Endothelial cell of umbilical vein (primary cell): ENCODE measurements around the gene CELSR3. TPM values are rescaled to one million over a fixed set of nuclear protein-coding genes. Genes with fewer than 3 reads are reported as not detected.
A peak's percentile ranks its signal among the peaks of the same experiment; 100 is the strongest.

Source experiments
- BruUV-seq: library from RNA; stranded (reverse); fragments of 400-500 nt; replicated peaks from 2 replicates; lab custom pipeline; 2021; lab: Mats Ljungman, UMichigan
- CTCF ChIA-PET: fragments of 300-600, 350-600 bp; sonication (Branson Sonifier 250); formaldehyde crosslinking; loops from one replicate; lab custom pipeline; 2021; ENCODE audit warnings: antibody characterized with exemption, inconsistent platforms; lab: Charles Lee
- POLR2A ChIA-PET: fragments of 300-600, 350-600 bp; sonication (Branson Sonifier 250); formaldehyde crosslinking; loops from one replicate; lab custom pipeline; 2021; ENCODE audit warnings: antibody characterized with exemption, inconsistent platforms; lab: Charles Lee
- DNase-seq: peaks from one replicate; pipeline ENCODE4 v3.0.0-alpha.2; 2011; ENCODE audit warnings: low read depth, low spot score
- FAIRE-seq: peaks from 2 replicates; lab custom pipeline; 2011; peaks lifted over from hg19 to GRCh38; lab: Jason Lieb, UNC
- H2AFZ ChIP-seq: 2 replicates; pipeline ENCODE4 v1.6.0; 2012; ENCODE audit warnings: low read depth, low read length, control low read depth, inconsistent platforms
- H3K27ac ChIP-seq: 2 replicates; pipeline ENCODE4 v1.5.1; 2011; ENCODE audit warnings: low read depth, mild to moderate bottlenecking, control low read depth, low read length, moderate library complexity; ENCODE audit not compliant: insufficient read depth
- H3K27me3 ChIP-seq, 2 experiments: 2 replicates each; pipeline versions ENCODE4 v1.6.0 to v1.6.1; 2011; ENCODE audit warnings: low read length in 2 of 2, mixed read lengths in 1 of 2; ENCODE audit not compliant: control insufficient read depth in 2 of 2, insufficient read depth in 2 of 2
- H3K36me3 ChIP-seq, 2 experiments: 2 replicates in 1 of 2; 3 replicates in 1 of 2; pipeline ENCODE4 v1.5.1; 2011; ENCODE audit warnings: low read length in 2 of 2, mild to moderate bottlenecking in 1 of 2, moderate library complexity in 1 of 2; ENCODE audit not compliant: control insufficient read depth in 2 of 2, insufficient read depth in 2 of 2; ENCODE audit errors: extremely low read depth in 1 of 2
- H3K4me1 ChIP-seq: 3 replicates; pipeline ENCODE4 v1.5.1; 2011; ENCODE audit warnings: mild to moderate bottlenecking, low read length; ENCODE audit not compliant: control insufficient read depth, insufficient read depth; ENCODE audit errors: extremely low read depth
- H3K4me2 ChIP-seq: 2 replicates; pipeline ENCODE4 v1.6.1; 2011; ENCODE audit warnings: low read length, control low read depth, mixed read lengths; ENCODE audit not compliant: insufficient read depth
- H3K4me3 ChIP-seq, 3 experiments: fragments of 200-600 bp in 1 of 3; sonication (generic), shearing (Covaris generic) in 1 of 3; replicated peaks in 1 of 3; 2 replicates each; pipeline ENCODE4 v1.5.1; 2011 to 2016; ENCODE audit warnings: control low read depth in 3 of 3, low read length in 3 of 3, mild to moderate bottlenecking in 2 of 3, inconsistent platforms in 1 of 3, low read depth in 1 of 3, moderate library complexity in 1 of 3; ENCODE audit not compliant: insufficient read depth in 1 of 3
- H3K79me2 ChIP-seq: 2 replicates; pipeline ENCODE4 v1.6.0; 2012; ENCODE audit warnings: low read length, inconsistent platforms; ENCODE audit not compliant: control insufficient read depth, insufficient read depth
- H3K9ac ChIP-seq: replicated peaks from 2 replicates; pipeline ENCODE3; 2011; ENCODE audit warnings: low read length, control low read depth; ENCODE audit not compliant: insufficient read depth; ENCODE audit errors: extremely low read depth
- H3K9me1 ChIP-seq: replicated peaks from 3 replicates; pipeline ENCODE4 v1.6.0; 2011; ENCODE audit warnings: mild to moderate bottlenecking, low read length; ENCODE audit not compliant: control insufficient read depth, insufficient read depth; ENCODE audit errors: extremely low read depth
- H3K9me3 ChIP-seq: replicated peaks from 2 replicates; pipeline ENCODE4 v1.5.1; 2012; ENCODE audit warnings: low read length, inconsistent platforms; ENCODE audit not compliant: control insufficient read depth, insufficient read depth
- H4K20me1 ChIP-seq: replicated peaks from 2 replicates; pipeline ENCODE3; 2011; ENCODE audit warnings: mild to moderate bottlenecking, low read length; ENCODE audit not compliant: control insufficient read depth, insufficient read depth; ENCODE audit errors: extremely low read depth
- EZH2 ChIP-seq: IDR thresholded peaks from 2 replicates; pipeline ENCODE4 v1.6.1; 2012; ENCODE audit warnings: borderline replicate concordance, low read depth, mild to moderate bottlenecking, moderate library complexity, low read length, inconsistent platforms; ENCODE audit not compliant: severe bottlenecking
- FOS ChIP-seq: IDR thresholded peaks from 2 replicates; pipeline ENCODE4 v1.6.1; 2011; ENCODE audit warnings: mild to moderate bottlenecking, low read length, moderate library complexity, borderline replicate concordance; ENCODE audit not compliant: insufficient read depth
- GATA2 ChIP-seq: IDR thresholded peaks from 2 replicates; pipeline ENCODE4 v1.7.0; 2011; ENCODE audit warnings: low read depth, mild to moderate bottlenecking, moderate library complexity, mixed read lengths, low read length; ENCODE audit not compliant: insufficient read length, insufficient read depth
- JUN ChIP-seq: IDR thresholded peaks from 2 replicates; pipeline ENCODE4 v1.6.1; 2011; ENCODE audit warnings: borderline replicate concordance, low read depth; ENCODE audit not compliant: insufficient read length, insufficient read depth
- MYC ChIP-seq: IDR thresholded peaks from one replicate; pipeline ENCODE4 v1.6.1; 2011; ENCODE audit warnings: mild to moderate bottlenecking, low read depth, low read length
- POLR2A ChIP-seq: IDR thresholded peaks from 2 replicates; pipeline ENCODE4 v1.6.1; 2012; ENCODE audit warnings: low read depth, mild to moderate bottlenecking, control low read depth, low read length
- POLR2AphosphoS5 ChIP-seq: IDR thresholded peaks from 2 replicates; pipeline ENCODE4 v1.6.1; 2012; ENCODE audit warnings: low read depth, mild to moderate bottlenecking, control low read depth, low read length, moderate library complexity; ENCODE audit not compliant: insufficient read depth
- dilution Hi-C: fragments of 300-500 bp; cut with MboI; formaldehyde crosslinking; loops from one replicate; pipeline ENCODE4 v1.15.0; 2019; ENCODE audit warnings: low sequenced_read_pairs; ENCODE audit not compliant: extremely low pct_ligation_motif_present
- intact Hi-C: fragments of 100-400 bp; cut with micrococcal nuclease; formaldehyde crosslinking; loops from one replicate; pipeline ENCODE4 v1.10.0; 2022
- polyA plus RNA-seq, 4 experiments: library from polyadenylated mRNA; depleted of rRNA in 3 of 4; stranded (reverse) in 3 of 4; unstranded in 1 of 4; fragments of >200 nt; gene quantifications; 2 replicates each; pipeline versions ENCODE4 v1.2.1 to v1.2.3, GENCODE V29; 2011 to 2012; ENCODE audit warnings: missing spikeins in 1 of 4
- total RNA-seq: library from RNA; stranded (reverse); gene quantifications from 2 replicates; pipeline ENCODE4 v1.2.3, GENCODE V29; 2021
- TF ChIP-seq, protein P1 (sequence below): IDR thresholded peaks from 2 replicates; pipeline ENCODE4 v1.6.1; 2011; ENCODE audit not compliant: insufficient read depth, insufficient read length
- TF ChIP-seq, protein P2 (sequence below), 2 donors: IDR thresholded peaks; 1 replicate in 1 of 2; 2 replicates in 1 of 2; pipeline ENCODE4 v1.5.1; 2011; ENCODE audit warnings: low read length in 2 of 2, mild to moderate bottlenecking in 2 of 2, moderate library complexity in 2 of 2, control low read depth in 1 of 2, inconsistent platforms in 1 of 2, low read depth in 1 of 2; ENCODE audit not compliant: insufficient read depth in 1 of 2; ENCODE audit errors: extremely low read depth in 1 of 2

The CELSR3 gene
- total and polyA plus RNA-seq, 2 donors (not counting 3 experiments of a cell fraction or from before 2014, with no cell fraction given) = 0.25 to 0.71 TPM

DNA sequence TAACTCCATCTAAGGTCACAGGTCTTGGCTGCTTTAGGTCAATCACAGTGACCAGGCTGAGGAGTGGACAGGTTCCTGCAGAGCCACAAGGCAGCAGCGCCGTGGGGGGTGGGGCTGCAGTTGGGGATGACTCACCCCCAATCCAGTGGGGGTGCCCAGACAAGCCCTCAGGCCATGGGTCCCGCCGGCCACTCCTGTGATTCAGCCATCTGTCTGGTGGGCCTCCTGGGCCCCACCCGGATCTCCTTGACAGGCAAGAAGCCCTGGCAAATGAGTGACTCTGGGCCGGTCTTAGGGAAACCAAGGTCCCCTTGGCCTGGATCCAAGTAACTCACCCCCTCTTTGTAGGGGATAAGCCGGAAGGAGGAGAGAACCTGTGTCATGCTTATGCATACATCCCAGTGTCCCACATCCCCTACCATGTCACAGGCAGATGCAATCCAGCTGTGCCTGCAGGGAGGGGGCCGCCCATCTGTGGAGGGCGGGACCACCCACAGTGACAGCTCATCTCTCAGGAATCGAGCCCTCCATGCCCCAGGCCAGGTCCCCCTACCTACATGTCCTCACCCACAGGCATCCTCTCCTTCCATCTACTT, 67.1 kb downstream of the CELSR3 start:
- CTCF ChIA-PET = no interaction called here
- DNase-seq = peak; percentile 20
- H3K36me3 ChIP-seq = peaks cover 0 to 18% of the 10 kb centered on the region in 2 experiments
- H3K9me3 ChIP-seq = no peaks in the 10 kb centered on the region
- no TSS peak for BruUV-seq
- FAIRE-seq = no peak
- no peaks in the 10 kb centered on the region for H4K20me1 ChIP-seq
- POLR2A ChIA-PET = no interaction called here
- H2AFZ ChIP-seq = no peak overlapping the region
- dilution Hi-C loops (no loop called here), intact Hi-C loops (no loop called here)
- no peak overlapping the region for H3K9ac ChIP-seq
- H3K4me1 ChIP-seq = peaks cover 6% of the 10 kb centered on the region
- TF ChIP-seq, protein P1, sequence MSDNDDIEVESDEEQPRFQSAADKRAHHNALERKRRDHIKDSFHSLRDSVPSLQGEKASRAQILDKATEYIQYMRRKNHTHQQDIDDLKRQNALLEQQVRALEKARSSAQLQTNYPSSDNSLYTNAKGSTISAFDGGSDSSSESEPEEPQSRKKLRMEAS = no peak
- no peak for TF ChIP-seq POLR2AphosphoS5
- TF ChIP-seq EZH2 = no peak
- no peak for TF ChIP-seq MYC
- H3K9me1 ChIP-seq = no peaks in the 10 kb centered on the region
- no peak overlapping the region for H3K4me2 ChIP-seq
- H3K27ac ChIP-seq = no peak overlapping the region
- peaks cover 6 to 9% of the 10 kb centered on the region in 2 experiments for H3K27me3 ChIP-seq
- no peak overlapping the region for H3K4me3 ChIP-seq
- H3K79me2 ChIP-seq = no peaks in the 10 kb centered on the region

DNA sequence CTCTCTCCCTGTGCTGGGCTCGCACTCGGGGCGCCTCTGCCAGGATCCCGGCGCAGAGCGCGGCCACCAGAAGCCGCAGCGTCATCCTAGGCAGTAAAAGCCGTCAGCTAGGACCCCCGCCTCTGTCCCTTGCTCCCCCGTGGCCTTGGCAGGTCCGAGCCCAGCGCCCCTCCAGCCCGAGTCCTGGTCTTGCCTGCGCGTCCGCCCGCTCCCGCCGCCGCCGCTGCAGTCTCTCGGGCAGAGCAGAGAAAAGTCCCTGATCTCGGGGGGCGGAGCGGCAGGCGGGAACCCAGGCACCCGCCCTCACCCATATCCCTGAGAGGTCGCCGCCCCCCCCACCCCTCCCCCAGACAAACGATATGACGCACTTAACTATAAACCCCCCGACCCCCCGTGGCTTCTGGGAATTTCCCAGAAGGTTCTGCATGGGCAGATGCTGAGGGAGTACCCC, 67.6 kb downstream of the CELSR3 start, which contains the start of gene COL7A1:
COL7A1 (minus strand) TSS at position 255 of the 451 bp plus-strand sequence; CDS start at position 85, 170 bp downstream.
- no TSS peak for BruUV-seq
- no peak within 1 kb of the TSS for H2AFZ ChIP-seq
- peaks cover 0 to 14% of the 10 kb centered on the region in 2 experiments for H3K36me3 ChIP-seq
- H3K4me1 ChIP-seq = peaks cover 6% of the 10 kb centered on the region
- H4K20me1 ChIP-seq = no peaks in the 10 kb centered on the region
- POLR2A ChIA-PET = no interaction called here
- intact Hi-C loops = no loop called here
- H3K4me3 ChIP-seq = no peak within 1 kb of the TSS
- H3K27me3 ChIP-seq = peaks cover 7 to 9% of the 10 kb centered on the region in 2 experiments
- TF ChIP-seq, protein P2, sequence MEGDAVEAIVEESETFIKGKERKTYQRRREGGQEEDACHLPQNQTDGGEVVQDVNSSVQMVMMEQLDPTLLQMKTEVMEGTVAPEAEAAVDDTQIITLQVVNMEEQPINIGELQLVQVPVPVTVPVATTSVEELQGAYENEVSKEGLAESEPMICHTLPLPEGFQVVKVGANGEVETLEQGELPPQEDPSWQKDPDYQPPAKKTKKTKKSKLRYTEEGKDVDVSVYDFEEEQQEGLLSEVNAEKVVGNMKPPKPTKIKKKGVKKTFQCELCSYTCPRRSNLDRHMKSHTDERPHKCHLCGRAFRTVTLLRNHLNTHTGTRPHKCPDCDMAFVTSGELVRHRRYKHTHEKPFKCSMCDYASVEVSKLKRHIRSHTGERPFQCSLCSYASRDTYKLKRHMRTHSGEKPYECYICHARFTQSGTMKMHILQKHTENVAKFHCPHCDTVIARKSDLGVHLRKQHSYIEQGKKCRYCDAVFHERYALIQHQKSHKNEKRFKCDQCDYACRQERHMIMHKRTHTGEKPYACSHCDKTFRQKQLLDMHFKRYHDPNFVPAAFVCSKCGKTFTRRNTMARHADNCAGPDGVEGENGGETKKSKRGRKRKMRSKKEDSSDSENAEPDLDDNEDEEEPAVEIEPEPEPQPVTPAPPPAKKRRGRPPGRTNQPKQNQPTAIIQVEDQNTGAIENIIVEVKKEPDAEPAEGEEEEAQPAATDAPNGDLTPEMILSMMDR (IDR thresholded peaks at IDR 0.05; ENCODE audit: extremely low read depth in 1 of 2, insufficient read depth in 1 of 2, low read depth in 1 of 2, low read length in 2 of 2) = no peak
- TF ChIP-seq, protein P1 = no peak
- TF ChIP-seq JUN = no peak
- no peak for TF ChIP-seq MYC
- TF ChIP-seq EZH2 = no peak
- TF ChIP-seq GATA2 = no peak
- no peak for TF ChIP-seq POLR2A
- no peak for TF ChIP-seq POLR2AphosphoS5
- TF ChIP-seq FOS = no peak
- H3K9ac ChIP-seq = no peak within 1 kb of the TSS
- no peak for DNase-seq
- dilution Hi-C loops = no loop called here
- FAIRE-seq = no peak
- no peaks in the 10 kb centered on the region for H3K79me2 ChIP-seq
- no peaks in the 10 kb centered on the region for H3K9me1 ChIP-seq
- no peak within 1 kb of the TSS for H3K4me2 ChIP-seq
- no peaks in the 10 kb centered on the region for H3K9me3 ChIP-seq
- CTCF ChIA-PET = no interaction called here
- no peak within 1 kb of the TSS for H3K27ac ChIP-seq
